ENCODE data around the gene SPRR2F.

GRCh38 chr1:153152481-153152880, 39.2 kb upstream of the SPRR2F start:
- TF ChIP-seq, protein P1, sequence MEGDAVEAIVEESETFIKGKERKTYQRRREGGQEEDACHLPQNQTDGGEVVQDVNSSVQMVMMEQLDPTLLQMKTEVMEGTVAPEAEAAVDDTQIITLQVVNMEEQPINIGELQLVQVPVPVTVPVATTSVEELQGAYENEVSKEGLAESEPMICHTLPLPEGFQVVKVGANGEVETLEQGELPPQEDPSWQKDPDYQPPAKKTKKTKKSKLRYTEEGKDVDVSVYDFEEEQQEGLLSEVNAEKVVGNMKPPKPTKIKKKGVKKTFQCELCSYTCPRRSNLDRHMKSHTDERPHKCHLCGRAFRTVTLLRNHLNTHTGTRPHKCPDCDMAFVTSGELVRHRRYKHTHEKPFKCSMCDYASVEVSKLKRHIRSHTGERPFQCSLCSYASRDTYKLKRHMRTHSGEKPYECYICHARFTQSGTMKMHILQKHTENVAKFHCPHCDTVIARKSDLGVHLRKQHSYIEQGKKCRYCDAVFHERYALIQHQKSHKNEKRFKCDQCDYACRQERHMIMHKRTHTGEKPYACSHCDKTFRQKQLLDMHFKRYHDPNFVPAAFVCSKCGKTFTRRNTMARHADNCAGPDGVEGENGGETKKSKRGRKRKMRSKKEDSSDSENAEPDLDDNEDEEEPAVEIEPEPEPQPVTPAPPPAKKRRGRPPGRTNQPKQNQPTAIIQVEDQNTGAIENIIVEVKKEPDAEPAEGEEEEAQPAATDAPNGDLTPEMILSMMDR (IDR thresholded peaks at IDR 0.05; ENCODE audit: insufficient read depth, low read length, poor library complexity, severe bottlenecking) = no peak
- no peak for TF ChIP-seq EZH2phosphoT487 (conservative IDR thresholded peaks at IDR 0.05; ENCODE audit: low read length)
